AG04450 (cell line): ENCODE measurements around the gene RPL21. TPM values are rescaled to one million over a fixed set of nuclear protein-coding genes. Genes with fewer than 3 reads are reported as not detected.
A peak's percentile ranks its signal among the peaks of the same experiment; 100 is the strongest.

ENCODE experiments used
- CTCF ChIA-PET: fragments of 300-600, 350-600 bp; formaldehyde crosslinking; extraction: SDS; loops from one replicate; lab custom pipeline; 2022; ENCODE audit warnings: antibody characterized with exemption, inconsistent platforms; lab: Charles Lee
- POLR2A ChIA-PET: fragments of 350-600 bp; formaldehyde crosslinking; extraction: SDS; loops from one replicate; lab custom pipeline; 2021; ENCODE audit warnings: antibody characterized with exemption, inconsistent platforms; lab: Yijun Ruan, JAX
- DNase-seq: peaks from one replicate; pipeline ENCODE4 v3.0.0-alpha.2; 2011; ENCODE audit warnings: low read depth, low spot score
- H3K27ac ChIP-seq: one replicate; pipeline ENCODE4 v1.5.1; 2012; ENCODE audit warnings: low read depth, low read length, control low read depth
- H3K27me3 ChIP-seq: one replicate; pipeline ENCODE4 v1.6.0; 2012; ENCODE audit warnings: low read length; ENCODE audit not compliant: control insufficient read depth, insufficient read depth
- H3K4me3 ChIP-seq: 2 replicates; pipeline ENCODE4 v1.5.1; 2011; ENCODE audit warnings: mild to moderate bottlenecking, low read depth, low read length, control low read depth
- H3K9me3 ChIP-seq: 2 replicates; pipeline ENCODE4 v1.5.1; 2012; ENCODE audit warnings: low read length; ENCODE audit not compliant: control insufficient read depth, insufficient read depth
- CTCF ChIP-seq: IDR thresholded peaks from 2 replicates; pipeline ENCODE4 v1.5.1; 2011; ENCODE audit warnings: low read depth, low read length, control low read depth, inconsistent platforms
- polyA plus RNA-seq: library from polyadenylated mRNA; depleted of rRNA; stranded (reverse); fragments of >200 nt; gene quantifications from 2 replicates; pipeline ENCODE4 v1.2.3, GENCODE V29; 2011

RPL21 gene
- polyA plus RNA-seq, 1 experiment = 1,942 TPM

- no peak for DNase-seq
- Histone ChIP-seq H3K27ac (no peak overlapping the region), H3K4me3 (no peak overlapping the region), H3K9me3 (no peaks in the 10 kb centered on the region), H3K27me3 (peaks cover 10% of the 10 kb centered on the region)
- ChIA-PET POLR2A (no interaction called here), CTCF (interaction anchor here (1.1 kb wide), 1 partner anchor 10 kb away, joined by 3 read pairs; no protein-coding TSS in a partner anchor)
- TF ChIP-seq CTCF = no peak
Observed at GRCh38 chr13:27279506-27279905, 28.1 kb downstream of the RPL21 start.

- H3K4me3 ChIP-seq = no peak overlapping the region
- H3K27ac ChIP-seq = no peak overlapping the region
- ChIA-PET POLR2A (no interaction called here), CTCF (interaction anchor here (1.1 to 2.0 kb wide), 2 partner anchors 10 to 295 kb away, joined by 4 to 6 read pairs; partner anchors contain the start of gene RASL11A)
- peaks cover 10% of the 10 kb centered on the region for H3K27me3 ChIP-seq
- H3K9me3 ChIP-seq = no peaks in the 10 kb centered on the region
- no peak for TF ChIP-seq CTCF
- no peak for DNase-seq
Observed at GRCh38 chr13:27280009-27280656, 28.8 kb downstream of the RPL21 start.

- no peak overlapping the region for H3K27ac ChIP-seq
- no peak overlapping the region for H3K4me3 ChIP-seq
- ChIA-PET POLR2A (no interaction called here), CTCF (interaction anchor here (1.0 to 2.0 kb wide), 3 partner anchors 10 to 295 kb away, joined by 3 to 6 read pairs (median 4); partner anchors contain the start of gene RASL11A)
- no peaks in the 10 kb centered on the region for H3K9me3 ChIP-seq
- peaks cover 6% of the 10 kb centered on the region for H3K27me3 ChIP-seq
- no peak for TF ChIP-seq CTCF
- no peak for DNase-seq
Observed at GRCh38 chr13:27280841-27281240, 29.5 kb downstream of the RPL21 start.

GRCh38 chr13:27281420-27281819, 30.1 kb downstream of the RPL21 start:
- TF ChIP-seq CTCF = no peak
- DNase-seq = no peak
- Histone ChIP-seq H3K4me3 (no peak overlapping the region), H3K27me3 (peaks cover 6% of the 10 kb centered on the region), H3K9me3 (no peaks in the 10 kb centered on the region), H3K27ac (no peak overlapping the region)
- CTCF ChIA-PET = interaction anchor here (1.0 to 2.0 kb wide), 3 partner anchors 11 to 296 kb away, joined by 3 to 6 read pairs (median 4); partner anchors contain the start of gene RASL11A
- POLR2A ChIA-PET = no interaction called here

GRCh38 chr13:27283906-27284493, 32.6 kb downstream of the RPL21 start:
- Histone ChIP-seq H3K27ac (no peak overlapping the region), H3K9me3 (no peaks in the 10 kb centered on the region), H3K4me3 (no peak overlapping the region), H3K27me3 (peaks cover 6% of the 10 kb centered on the region)
- DNase-seq = no peak
- CTCF ChIA-PET = interaction anchor here (1.1 to 1.9 kb wide), 5 partner anchors 75 to 337 kb away, joined by 3 to 11 read pairs (median 10); no protein-coding TSS in a partner anchor
- TF ChIP-seq CTCF = peak; percentile 39
- POLR2A ChIA-PET = interaction anchor here (1.0 kb wide), 1 partner anchor 13 kb away, joined by 3 read pairs; the partner anchor contains the start of gene RASL11A
